Duodenal mucosa (tissue), 2 donors: Measurements from ENCODE around the gene HIPK3.
A peak's percentile ranks its signal among the peaks of the same experiment; 100 is the strongest.

Experiments
- H3K27ac ChIP-seq: one replicate; pipeline ENCODE4 v1.7.0; 2013; ENCODE audit warnings: low read depth, low read length
- H3K27me3 ChIP-seq, 2 donors: one replicate each; pipeline ENCODE4 v1.7.0; 2013; ENCODE audit warnings: low read length in 2 of 2, control low read depth in 1 of 2; ENCODE audit not compliant: insufficient read depth in 2 of 2, control insufficient read depth in 1 of 2
- H3K36me3 ChIP-seq, 2 donors: one replicate each; pipeline ENCODE4 v1.7.0; 2013; ENCODE audit warnings: low read length in 2 of 2, control low read depth in 1 of 2; ENCODE audit not compliant: insufficient read depth in 2 of 2, control insufficient read depth in 1 of 2
- H3K4me1 ChIP-seq, 2 donors: one replicate each; pipeline ENCODE4 v1.7.0; 2013; ENCODE audit warnings: low read length in 2 of 2, control low read depth in 1 of 2; ENCODE audit not compliant: insufficient read depth in 2 of 2, control insufficient read depth in 1 of 2
- H3K4me3 ChIP-seq, 2 donors: one replicate each; pipeline ENCODE4 v1.7.0; 2013; ENCODE audit warnings: low read length in 2 of 2, low read depth in 1 of 2
- H3K9ac ChIP-seq, 2 donors: one replicate each; pipeline ENCODE4 v1.7.0; 2013; ENCODE audit warnings: low read length in 2 of 2, low read depth in 1 of 2
- H3K9me3 ChIP-seq, 2 donors: one replicate each; pipeline ENCODE4 v1.7.0; 2013; ENCODE audit warnings: low read length in 2 of 2, control low read depth in 1 of 2; ENCODE audit not compliant: control insufficient read depth in 1 of 2

The HIPK3 gene

DNA sequence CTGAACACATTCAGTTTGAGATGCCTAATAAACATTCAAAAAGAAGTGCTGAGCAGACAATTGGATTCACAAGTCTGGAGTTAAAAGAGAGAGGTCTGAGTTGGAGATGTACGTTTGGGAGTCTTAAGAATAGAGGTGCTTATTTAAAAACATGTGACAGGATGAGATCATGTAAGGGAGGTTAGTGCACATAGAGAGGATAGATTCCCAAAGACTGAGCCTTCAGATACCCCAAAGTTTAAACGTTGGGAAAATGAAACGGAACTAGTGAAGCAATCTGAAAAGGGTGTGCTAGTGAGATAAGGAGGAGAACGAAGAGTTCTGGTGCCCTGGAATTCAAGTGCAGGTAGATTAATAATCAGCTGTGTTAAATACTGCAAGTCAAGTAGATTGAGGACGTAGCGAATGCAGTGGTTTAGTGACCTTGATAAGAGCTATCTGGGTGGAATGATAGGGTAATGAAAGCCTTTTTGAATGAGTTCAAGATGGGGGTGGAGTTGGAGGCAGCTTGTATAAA is 63.7 kb downstream of the HIPK3 start:
- Histone ChIP-seq H3K4me1 (peaks cover 29 to 43% of the 10 kb centered on the region in 2 donors), H3K36me3 (no peaks in the 10 kb centered on the region), H3K4me3 (peak overlapping the region; percentile 26 to 45), H3K27me3 (no peaks in the 10 kb centered on the region), H3K9ac (no peak overlapping the region), H3K27ac (no peak overlapping the region), H3K9me3 (no peaks in the 10 kb centered on the region)

- H3K4me3 ChIP-seq, result peak overlapping the region; percentile 26 to 45
These were observed 64.2 kb downstream of the HIPK3 start for GRCh38 chr11:33321422-33321821.

DNA sequence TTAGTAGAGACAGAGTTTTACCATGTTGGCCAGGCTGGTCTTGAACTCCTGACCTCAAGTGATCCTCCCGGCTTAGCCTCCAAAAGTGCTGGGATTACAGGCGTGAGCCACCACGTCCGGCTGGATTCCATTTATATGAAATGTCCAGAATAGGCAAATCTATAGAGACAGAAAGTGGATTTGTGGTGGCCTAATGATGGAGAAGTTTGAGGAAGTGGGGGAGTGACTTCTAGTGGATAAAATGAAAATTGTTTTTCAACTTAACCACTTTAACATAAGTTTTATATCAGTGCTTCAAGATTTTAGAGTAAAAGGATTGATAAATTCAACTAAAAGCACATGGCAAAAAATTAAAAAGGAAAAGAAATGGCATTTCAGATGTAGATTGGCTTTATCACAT is 66.2 kb downstream of the HIPK3 start:
- H3K27ac ChIP-seq, result no peak overlapping the region
- H3K9me3 ChIP-seq, result no peaks in the 10 kb centered on the region
- H3K27me3 ChIP-seq, result no peaks in the 10 kb centered on the region
- no peak overlapping the region for H3K4me3 ChIP-seq
- no peak overlapping the region for H3K9ac ChIP-seq
- H3K36me3 ChIP-seq, result no peaks in the 10 kb centered on the region
- H3K4me1 ChIP-seq, result peaks cover 29 to 48% of the 10 kb centered on the region in 2 donors

More at GRCh38 chr11:33321422-33321821, 64.2 kb downstream of the HIPK3 start:
- Histone ChIP-seq H3K4me1 (peaks cover 29 to 48% of the 10 kb centered on the region in 2 donors), H3K36me3 (no peaks in the 10 kb centered on the region), H3K27me3 (no peaks in the 10 kb centered on the region), H3K9me3 (no peaks in the 10 kb centered on the region), H3K27ac (no peak overlapping the region), H3K9ac (no peak overlapping the region)

DNA sequence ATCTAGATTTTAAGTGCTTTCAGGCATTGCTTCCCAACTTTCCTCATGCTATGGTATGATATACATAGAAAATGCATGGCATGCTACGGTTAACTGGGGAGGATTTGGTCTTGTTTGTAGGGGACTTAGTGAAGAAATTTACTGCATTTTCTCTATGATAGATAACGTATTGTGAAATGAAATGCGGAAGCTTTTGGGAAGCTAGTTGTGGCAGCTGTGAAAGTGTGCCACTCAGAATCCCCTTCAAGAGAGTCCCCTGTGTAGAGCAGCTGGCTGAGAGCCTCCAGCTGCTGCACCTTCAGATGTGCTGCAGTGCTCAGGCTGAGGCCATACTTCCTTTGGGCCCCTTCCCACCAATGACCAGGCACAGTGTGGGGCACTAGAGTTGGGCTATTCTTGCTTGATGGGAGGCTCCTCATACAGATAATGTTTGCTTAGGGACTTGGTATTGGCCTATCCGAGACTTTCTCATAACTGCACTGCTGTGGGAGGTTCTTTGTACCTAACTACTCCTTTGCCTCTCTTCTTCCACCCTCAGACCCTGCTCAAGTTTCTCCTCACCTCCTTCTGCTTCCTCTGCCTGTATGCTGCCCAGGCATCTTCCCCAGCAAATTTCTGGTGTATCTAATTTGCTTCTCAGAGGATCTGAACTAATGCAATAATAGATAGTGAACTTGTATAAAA is 67.3 kb downstream of the HIPK3 start:
- H3K9ac ChIP-seq, result no peak overlapping the region
- peaks cover 29 to 47% of the 10 kb centered on the region in 2 donors for H3K4me1 ChIP-seq
- no peak overlapping the region for H3K4me3 ChIP-seq
- no peaks in the 10 kb centered on the region for H3K27me3 ChIP-seq
- no peaks in the 10 kb centered on the region for H3K9me3 ChIP-seq
- H3K27ac ChIP-seq, result no peak overlapping the region
- H3K36me3 ChIP-seq, result no peaks in the 10 kb centered on the region

DNA sequence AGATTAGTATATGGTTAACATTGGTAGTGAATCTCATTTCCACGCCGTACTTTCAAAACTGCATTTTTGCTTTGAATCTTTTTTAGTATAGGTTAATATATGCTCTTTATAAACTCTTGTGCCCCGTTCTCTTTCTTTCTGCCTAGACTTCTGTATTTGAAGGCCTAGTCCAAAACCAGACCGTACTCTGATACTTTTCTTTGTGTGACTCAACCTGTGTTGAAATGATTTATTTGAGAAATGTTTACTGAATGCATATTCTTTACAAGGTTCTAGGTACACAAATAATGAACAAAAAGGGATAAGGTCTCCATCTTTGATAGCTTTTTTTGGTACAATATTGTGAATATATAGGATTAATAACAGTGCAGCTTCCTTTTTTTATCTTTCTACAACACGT is 68.3 kb downstream of the HIPK3 start:
- H3K9me3 ChIP-seq, result no peaks in the 10 kb centered on the region
- H3K27me3 ChIP-seq, result no peaks in the 10 kb centered on the region
- H3K27ac ChIP-seq, result no peak overlapping the region
- H3K4me1 ChIP-seq, result peaks cover 19 to 37% of the 10 kb centered on the region in 2 donors
- H3K9ac ChIP-seq, result no peak overlapping the region
- no peak overlapping the region for H3K4me3 ChIP-seq
- H3K36me3 ChIP-seq, result no peaks in the 10 kb centered on the region

- no peaks in the 10 kb centered on the region for H3K27me3 ChIP-seq
- no peaks in the 10 kb centered on the region for H3K36me3 ChIP-seq
- H3K9me3 ChIP-seq, result no peaks in the 10 kb centered on the region
- no peak overlapping the region for H3K27ac ChIP-seq
- H3K4me1 ChIP-seq, result peaks cover 0 to 12% of the 10 kb centered on the region in 2 donors
- no peak overlapping the region for H3K4me3 ChIP-seq
- H3K9ac ChIP-seq, result no peak overlapping the region
These were observed 72.6 kb downstream of the HIPK3 start for GRCh38 chr11:33329705-33330329.

GRCh38 chr11:33333816-33334215 is 76.6 kb downstream of the HIPK3 start:
- Histone ChIP-seq H3K9me3 (no peaks in the 10 kb centered on the region), H3K27ac (no peak overlapping the region), H3K4me1 (no peaks in the 10 kb centered on the region), H3K9ac (no peak overlapping the region), H3K36me3 (peaks cover 0 to 2% of the 10 kb centered on the region in 2 donors), H3K27me3 (no peaks in the 10 kb centered on the region), H3K4me3 (no peak overlapping the region)

DNA sequence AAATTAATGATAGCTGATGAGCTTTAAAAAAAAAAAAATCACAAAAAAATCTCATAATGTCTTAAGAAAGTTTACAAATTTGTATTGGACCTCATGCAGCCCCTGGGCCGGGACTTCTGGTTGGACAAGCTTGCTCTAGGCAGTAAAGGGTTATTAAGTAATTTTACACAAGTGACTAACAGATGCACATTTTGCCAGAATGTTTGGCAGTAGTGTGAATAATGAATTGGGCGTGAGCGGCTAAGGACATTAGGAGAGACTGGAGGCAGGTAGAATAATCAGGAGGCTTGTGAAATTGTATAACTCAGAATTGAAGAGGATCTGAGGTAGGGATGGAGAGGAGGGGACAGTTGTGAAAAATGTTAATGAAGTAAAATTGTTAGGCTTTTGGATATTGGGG is 77.4 kb downstream of the HIPK3 start:
- peaks cover 2 to 8% of the 10 kb centered on the region in 2 donors for H3K36me3 ChIP-seq
- H3K9me3 ChIP-seq, result no peaks in the 10 kb centered on the region
- H3K27ac ChIP-seq, result no peak overlapping the region
- no peak overlapping the region for H3K9ac ChIP-seq
- H3K4me3 ChIP-seq, result no peak overlapping the region
- H3K4me1 ChIP-seq, result no peaks in the 10 kb centered on the region
- H3K27me3 ChIP-seq, result no peaks in the 10 kb centered on the region

DNA sequence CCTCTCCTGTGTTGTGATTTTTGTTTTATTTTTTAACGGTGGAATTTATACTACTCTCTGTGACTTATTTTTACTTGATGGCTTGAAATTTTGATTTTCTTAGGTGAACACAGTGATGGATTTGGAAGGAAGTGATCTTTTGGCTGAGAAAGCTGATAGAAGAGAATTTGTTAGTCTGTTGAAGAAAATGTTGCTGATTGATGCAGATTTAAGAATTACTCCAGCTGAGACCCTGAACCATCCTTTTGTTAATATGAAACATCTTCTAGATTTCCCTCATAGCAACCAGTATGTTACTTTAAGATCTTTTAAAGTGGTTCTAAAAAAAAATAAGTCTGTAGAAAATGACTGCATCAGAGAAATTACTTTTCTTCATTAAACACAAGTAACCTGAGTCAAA is 82.1 kb downstream of the HIPK3 start:
- Histone ChIP-seq H3K36me3 (peaks cover 29 to 30% of the 10 kb centered on the region in 2 donors), H3K27me3 (no peaks in the 10 kb centered on the region), H3K4me1 (no peaks in the 10 kb centered on the region), H3K9ac (no peak overlapping the region), H3K4me3 (no peak overlapping the region), H3K27ac (no peak overlapping the region), H3K9me3 (no peaks in the 10 kb centered on the region)

- H3K36me3 ChIP-seq, result peaks cover 36 to 62% of the 10 kb centered on the region in 2 donors
- H3K4me3 ChIP-seq, result no peak overlapping the region
- H3K27me3 ChIP-seq, result no peaks in the 10 kb centered on the region
- H3K9ac ChIP-seq, result no peak overlapping the region
- no peaks in the 10 kb centered on the region for H3K4me1 ChIP-seq
- no peak overlapping the region for H3K27ac ChIP-seq
- H3K9me3 ChIP-seq, result no peaks in the 10 kb centered on the region
These were observed 87.4 kb downstream of the HIPK3 start for GRCh38 chr11:33344611-33345010.
